Ecto neural progenitor cell (in vitro differentiated cells): ENCODE measurements around the gene HDAC7.

Experiments used
- DNase-seq: peaks from one replicate; pipeline ENCODE4 v3.0.0-alpha.2; 2018; ENCODE audit warnings: low spot score

The HDAC7 gene

DNA sequence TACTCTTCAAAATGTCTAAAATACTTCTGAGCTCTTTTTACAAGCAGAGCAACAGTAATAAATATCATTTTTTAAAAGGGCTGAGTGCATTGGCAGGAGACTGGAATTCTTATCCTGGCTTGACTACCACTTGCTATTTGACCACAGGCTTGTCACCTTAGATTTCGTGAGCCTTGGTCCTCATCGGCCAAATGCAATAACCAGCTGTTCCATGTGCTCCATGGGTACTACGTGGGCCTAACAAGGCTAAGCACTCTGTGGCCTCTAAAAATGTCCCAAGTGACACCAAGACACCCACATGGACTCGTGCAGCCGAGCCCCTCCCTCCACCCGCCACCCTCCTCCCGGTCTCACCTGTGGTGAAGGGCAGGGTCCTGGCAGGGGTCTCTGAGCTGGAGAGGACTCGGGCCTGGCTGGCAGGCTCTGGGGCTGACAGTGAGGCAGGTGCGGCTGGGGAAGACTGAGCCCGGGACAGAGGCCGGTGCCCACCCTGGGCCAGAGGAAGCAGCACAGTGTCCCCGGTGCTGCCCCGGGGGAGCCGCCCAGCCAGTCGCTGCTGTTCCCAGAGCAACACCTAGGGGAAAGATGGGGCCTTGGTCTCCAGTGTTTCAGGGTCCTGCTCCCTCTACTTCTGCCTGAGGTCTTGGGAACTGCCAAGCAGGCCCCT, 26.6 kb downstream of the HDAC7 start:
- DNase-seq: no peak

DNA sequence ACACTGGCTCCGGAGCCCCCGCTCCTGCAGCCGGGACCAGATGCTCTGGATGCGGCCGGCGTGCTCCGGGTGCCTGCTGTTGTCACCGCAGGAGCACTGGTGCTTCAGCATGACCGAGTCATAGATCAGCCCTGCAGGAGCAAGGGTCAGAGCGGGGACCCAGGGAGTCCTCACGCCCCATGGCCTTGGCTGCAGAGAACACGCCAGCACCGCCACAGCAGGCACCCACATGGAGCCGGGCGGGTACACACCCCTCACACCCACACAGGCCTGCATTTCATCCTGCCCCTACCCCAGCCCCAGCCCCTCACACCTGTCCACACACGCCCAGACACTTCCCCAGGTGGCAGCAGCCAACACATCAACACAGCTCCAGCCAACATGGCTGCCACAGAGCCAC, 27.8 kb downstream of the HDAC7 start:
- DNase-seq: no peak

DNA sequence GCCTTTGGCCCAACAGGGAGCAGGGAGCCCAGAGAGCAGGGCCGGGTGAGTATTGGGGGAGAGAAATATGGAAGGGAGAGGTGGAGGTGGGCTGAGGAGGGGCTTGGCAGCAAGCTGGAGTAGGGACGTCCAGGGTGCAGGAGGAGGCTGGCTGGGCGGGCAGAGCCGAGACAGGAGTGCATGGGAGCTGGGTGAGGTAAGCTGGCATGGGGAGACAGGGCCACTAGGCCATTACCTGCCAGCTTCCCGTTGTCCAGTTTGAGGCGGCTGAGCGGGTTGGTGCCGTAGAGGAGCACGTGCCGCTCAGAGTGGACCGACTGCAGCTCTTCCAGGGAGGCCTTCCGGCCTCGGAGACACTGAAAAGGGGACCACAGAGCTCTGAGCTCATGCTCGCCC, 28.4 kb downstream of the HDAC7 start:
- no peak for DNase-seq

DNA sequence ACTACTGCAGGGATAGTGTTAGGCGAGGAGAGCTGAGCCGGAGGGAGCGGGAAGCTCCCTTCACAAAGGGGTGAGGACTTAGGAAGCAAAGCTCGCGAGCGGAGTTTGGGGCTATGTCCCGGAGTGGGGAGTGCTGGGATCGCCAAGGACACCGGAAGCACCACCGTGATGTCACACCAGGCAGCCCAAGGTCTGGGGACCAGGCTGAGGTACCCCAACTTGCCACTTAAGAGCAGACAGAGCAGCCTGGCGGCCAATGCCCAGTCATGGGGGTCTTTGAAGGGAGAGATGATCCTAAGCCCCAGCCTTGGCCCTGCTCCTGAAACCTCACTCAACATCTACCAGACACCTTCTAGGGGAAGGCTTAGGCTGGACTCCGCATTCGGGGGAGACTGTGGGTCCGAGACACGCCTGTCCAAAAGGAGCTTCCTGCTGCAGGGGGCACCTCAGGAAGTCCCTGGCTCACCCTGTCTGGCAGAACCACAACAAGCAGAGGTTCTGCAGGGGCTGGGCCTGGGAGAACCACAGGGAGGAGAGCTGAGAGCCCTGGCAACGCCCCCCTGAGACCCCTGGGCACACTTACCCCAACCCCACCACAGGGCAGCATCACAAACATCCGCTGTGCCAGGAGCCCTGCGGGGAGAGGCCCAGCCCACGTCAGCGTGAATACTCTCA, 28.9 kb downstream of the HDAC7 start:
- DNase-seq: no peak

DNA sequence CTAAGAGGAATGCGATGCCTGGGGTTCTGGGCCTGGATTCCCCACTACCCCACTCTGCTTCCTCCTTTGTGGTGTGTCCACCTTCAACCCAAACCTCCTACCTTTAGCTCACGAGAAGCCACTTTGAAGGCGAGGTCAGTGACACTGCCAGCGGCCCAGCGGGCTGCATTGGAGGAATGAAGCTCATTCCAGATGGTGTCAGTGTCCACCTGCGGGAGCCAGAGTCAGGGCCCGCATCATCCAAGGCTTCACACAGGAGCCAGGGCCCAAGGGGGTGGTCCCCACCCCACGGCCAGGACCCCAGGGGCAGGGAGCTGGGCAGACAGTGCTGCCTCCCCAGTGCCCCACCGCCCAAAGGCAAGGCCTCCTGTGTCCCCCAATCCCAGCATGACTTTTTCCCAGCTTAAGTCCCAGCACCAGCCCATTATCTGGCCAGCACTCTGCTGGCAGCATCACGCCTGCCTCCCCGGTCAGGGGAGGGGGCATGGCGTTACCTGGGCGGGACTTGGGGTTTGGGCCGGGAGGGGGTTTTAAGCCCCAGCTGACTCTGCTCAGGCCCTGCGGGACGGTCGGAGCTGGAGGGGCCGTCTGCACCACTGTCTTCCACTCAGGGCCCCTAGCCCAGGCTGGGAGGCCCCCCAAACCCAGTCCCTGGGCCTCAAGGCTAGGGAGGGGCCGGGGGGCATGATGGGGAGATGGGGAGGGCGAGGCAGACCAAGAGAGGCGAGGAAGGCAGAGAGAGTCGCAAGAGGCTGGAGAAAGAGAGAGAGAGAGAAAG, 29.8 kb downstream of the HDAC7 start:
- no peak for DNase-seq

DNA sequence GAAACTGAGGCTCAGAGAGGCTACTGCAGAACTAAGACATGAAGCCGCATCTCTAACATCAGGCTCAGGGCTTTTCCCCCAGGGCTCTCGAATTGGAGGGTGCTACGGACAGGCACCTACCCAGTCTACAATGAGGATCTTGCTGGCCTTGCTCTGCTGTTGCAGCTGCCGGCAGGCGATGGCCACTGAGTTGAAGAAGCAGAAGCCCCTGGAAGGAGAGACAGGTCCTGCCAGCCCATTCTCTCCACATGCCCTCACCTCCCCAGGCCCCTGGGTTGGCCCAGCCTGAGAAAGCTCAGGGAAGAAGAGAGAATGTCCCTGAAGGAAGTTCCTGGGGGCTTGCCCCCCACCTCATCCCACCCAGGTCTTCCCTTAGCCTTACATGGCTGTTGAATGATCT, 30.6 kb downstream of the HDAC7 start:
- DNase-seq: no peak

DNA sequence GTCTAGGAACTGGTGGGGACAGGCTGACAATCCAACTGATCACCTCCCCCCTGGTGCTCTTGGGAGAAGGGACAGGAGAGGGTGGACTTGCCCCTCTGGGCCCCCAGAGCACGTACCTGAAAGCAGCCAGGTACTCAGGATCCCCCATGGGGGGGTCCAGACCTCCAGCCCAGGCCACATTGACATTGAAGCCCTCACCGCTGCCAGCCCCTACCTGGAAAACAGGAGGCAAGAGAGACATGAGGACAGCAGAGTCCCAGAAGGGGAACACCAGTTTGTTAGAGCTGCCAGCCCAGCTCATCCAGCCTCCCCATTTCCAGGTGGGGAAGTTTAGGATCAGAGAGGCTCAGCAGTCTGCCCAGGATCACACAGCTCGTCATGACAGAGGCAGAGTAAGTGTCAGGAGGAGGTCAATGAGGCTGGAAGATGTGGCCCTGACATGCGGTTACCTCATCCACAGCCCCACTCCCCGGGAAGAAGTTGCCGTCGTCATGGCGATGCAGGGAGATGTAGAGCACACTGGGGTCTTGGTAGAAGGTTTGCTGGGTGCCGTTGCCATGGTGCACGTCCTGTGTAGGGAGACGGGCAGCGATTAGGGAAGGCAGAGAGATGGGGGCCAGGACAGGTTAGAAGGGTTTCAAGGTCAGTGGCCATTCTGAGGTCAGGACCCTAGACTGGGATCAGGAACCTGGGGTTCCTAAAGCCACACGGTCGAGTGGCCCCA, 31.9 kb downstream of the HDAC7 start:
- no peak for DNase-seq

DNA sequence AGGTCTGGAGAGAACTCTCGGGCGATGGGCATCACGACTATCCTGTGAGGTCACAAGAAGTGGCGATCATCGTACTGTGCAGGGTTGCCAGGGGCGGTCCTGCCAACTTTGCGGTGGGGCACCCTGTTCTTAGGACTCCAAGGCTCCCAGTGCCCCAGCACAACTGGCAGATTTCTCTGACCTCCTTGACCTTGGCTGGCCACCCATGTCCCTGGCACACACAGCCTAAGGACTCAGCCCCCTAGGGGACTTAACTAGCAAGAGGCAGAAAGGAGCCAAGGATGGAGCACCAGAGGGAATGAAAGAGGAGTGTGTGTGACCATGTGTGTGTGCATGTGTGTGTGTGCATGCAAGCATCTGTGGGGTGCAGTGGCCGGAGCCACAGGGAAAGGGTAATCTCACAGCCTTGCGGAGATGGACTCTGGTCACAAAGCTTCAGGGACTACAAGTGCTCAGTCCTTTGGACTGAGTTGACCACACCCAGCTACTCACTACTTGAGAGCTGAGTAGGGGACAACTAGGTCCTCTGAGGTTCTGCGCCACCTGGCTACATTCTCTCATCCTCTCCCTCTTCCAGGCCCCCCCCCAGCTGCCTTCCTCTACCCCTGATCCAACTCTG, 32.9 kb downstream of the HDAC7 start:
- no peak for DNase-seq

DNA sequence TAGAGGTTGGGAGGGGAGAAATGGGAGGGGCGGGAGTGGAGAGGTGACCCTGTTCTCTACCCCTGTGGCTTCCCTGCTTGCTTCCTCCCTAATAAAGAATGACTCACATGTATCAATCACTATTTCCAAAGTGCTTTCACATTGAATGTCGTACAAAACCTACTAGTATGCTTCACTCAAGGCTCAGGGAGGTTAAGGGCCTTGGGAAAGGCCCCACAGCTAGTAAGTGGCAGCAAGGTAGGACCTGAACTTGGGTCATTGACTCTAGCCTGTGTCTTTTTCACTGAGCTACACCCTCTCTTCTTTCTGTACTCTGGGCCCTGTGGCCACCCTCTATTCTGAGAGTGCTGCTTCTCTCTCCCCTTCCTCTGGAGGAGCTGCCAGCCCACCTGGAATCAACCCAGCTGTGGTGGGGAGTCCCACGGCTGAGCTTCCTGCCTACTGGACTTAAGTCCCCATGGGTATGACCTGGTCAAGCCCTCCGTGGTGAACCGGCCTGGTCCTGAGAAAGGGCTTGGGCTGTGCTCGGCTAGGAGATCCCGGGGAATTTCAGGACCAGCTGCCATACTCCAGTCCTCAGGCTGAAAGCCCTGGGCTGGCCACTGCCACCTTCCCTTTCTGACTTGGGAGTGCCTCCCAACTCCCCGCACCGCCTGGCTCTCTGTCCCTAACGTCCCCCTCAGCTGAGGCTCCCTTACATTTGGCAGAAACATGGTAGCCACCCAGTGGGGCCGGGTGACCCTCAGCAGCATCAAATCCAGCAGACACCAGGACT, 33.6 kb downstream of the HDAC7 start:
- no peak for DNase-seq

DNA sequence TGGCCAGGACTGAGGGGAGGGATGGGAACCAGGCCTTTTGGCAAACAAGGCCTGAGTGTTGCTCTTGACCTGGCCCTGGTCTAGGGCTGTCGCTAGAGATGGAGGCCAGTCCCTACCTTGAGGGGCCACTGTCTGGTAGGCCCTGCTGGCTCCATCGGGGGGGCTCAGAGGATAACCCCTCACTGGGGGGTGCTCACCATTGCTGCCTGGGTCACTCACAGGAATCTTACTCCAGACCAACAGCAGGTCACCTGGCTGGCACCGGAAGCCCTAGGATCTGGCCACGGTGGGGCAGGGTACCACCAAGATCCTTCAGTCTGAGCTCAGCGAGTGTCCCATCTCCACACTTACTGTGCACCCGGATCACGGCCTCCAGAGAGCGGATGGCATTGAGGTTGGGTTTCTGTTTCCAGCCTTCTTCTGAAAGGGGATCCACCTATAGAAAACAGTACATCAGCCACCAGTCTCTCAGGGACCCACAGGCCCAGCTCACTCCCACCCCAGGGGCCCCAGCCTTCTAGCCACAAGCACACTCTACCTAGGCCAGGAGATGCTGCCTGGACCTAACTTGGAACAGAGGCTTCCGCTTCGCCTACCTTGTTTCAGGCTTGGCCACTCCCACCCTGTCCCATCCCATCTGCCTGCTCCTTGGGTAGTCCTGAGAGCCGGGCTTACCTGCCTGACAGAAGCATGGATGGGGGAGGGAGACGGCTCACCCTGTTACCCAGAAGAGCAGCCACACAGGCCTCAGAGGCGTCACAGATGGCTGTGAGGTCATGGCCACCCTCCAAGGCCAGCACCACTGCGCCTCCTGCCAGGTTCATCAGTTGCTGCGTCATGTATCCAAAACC, 34.4 kb downstream of the HDAC7 start:
- DNase-seq: no peak

DNA sequence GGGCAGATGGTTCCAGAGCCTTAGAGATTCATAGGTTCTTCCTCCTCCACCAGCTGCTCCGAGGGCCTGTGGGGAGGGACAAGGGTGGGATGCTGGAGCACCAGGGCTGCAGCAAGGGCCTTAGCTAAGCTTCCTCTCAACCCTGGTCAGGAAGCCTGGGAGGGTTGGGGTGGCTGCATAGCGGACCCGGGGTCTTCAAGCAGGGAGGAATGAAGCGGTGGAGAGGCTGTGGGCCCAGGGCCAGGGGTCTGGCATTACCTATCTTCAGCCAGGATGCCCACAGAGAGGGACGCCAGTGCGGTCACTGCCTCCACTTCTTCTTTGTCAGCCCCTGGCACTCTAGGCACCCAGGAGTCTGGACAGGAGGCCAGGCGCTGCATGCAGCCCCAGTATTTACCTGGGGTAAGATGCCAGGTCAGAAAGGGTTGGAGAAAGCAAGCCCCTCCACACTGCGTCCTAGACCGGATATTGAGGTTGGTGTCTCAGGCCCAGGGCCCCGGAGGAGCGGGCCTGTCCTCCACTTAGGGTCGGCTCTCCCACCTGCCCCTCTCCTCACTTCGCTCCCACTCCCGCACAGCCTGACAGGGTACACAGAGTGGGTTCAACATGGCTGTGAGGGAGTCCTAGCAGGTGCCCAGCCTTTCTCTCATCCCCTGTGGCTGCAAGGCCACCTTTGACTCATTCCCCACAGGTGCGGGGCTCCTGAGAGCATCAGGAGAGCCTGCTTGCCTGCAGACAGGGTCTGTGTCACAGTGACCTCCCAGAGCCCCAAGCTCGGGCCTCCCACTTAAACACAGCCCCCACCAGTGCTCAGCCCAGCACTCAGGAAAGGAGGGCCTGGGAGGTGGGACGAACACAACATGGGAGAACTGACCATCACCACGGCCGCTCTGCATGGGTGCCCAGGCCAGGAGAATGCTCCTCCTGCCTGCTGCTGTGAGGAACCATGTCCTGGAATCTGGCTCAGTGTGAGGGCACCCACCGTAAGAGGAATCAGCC, 35.6 kb downstream of the HDAC7 start:
- no peak for DNase-seq

DNA sequence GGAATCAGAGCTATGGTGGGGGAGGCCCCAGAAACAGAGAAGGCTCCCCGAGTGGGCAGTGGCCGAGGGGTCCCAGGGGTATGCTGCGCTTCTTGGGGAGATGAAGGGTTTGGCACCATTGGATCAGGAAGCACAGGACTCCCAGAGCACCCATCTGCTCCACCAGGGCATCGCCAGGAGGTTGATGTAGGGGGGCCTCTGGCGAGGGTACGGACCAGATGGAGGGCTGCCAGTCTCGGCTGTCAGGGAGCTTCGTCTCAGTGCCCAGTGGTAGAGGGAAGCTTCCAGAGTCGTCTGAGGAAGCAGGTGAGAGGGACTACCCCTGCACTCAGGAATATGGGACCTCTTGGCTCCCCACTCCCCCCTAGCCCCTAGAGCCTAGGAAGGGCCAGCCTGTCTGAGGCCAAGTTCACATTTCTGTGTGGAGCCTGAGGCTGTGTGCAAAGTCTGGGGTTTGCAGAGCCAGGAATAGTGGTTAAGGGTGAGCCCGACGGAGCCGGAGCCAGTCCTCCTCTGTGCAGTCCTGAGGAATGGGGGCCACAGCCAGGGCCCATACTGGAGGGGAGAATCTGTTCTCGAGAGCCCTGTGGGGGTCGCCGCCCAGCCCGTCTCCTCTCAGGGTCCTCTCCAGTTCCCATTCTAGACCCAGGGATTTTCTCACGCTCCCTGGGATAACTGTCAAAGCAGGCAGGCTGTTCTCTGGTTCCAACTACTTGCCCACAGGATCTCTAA, 36.5 kb downstream of the HDAC7 start:
- DNase-seq: no peak

DNA sequence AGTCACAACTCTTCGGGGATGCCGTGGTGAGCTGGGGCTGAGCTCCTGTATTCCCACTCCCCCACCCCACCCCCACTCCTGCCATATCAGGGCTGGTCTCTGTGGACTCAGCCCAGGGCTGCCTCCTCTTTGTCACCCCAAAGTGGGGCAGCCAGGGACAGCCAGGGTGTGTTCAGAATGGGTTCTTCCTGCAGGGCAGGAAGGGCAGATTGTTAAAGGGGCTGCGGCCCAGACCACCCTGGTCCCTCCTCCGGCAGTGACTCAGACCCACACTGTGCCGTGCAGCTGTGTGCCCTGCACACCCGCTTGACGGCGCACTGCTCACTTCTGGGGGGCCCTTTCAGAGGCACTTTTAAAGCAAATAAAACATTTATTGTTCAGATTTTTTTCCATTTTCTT, 37.3 kb downstream of the HDAC7 start:
- DNase-seq: no peak

DNA sequence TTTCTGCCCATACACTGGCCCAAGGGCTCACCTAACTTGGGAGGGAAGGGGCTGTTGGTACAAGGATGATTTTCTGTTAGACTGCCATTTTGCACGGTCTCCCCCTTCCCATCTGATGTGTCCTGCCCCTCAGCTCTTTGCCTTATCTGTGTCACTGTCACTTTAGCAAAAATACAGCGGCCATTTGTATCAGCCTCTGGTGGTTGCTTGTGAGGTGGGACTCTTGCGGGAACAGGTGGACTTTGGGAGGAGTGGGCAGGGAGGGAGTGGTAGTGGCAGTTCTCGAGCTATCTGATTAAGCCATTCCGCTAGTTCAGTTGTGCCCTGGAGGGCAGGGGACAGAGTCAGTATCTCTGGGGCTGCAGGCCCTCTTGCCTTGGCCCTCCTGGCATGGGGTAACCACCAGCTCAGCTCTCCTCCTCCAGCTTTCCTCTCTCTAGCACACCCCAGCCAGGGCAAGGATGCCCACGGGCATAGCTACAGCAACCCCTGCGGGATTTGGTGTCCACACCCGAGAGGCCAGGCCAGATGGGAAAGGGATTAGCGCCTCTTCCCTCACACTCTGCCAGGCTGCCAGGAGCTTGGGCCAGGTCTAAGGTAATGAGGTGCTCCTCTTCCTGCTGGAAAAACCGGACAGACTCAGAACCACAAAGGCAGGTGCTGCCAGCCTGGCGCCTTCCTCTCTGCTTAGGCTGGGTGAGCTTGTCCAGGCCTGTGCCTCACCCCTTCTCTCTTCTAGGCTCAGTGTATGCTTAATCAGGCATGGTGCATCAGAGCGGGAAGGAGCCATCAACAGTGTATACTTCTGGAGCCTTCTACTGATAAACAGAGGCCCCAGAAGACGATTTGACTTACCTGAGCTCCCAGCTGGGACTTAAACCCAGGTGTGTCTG, 38.0 kb downstream of the HDAC7 start:
- no peak for DNase-seq

DNA sequence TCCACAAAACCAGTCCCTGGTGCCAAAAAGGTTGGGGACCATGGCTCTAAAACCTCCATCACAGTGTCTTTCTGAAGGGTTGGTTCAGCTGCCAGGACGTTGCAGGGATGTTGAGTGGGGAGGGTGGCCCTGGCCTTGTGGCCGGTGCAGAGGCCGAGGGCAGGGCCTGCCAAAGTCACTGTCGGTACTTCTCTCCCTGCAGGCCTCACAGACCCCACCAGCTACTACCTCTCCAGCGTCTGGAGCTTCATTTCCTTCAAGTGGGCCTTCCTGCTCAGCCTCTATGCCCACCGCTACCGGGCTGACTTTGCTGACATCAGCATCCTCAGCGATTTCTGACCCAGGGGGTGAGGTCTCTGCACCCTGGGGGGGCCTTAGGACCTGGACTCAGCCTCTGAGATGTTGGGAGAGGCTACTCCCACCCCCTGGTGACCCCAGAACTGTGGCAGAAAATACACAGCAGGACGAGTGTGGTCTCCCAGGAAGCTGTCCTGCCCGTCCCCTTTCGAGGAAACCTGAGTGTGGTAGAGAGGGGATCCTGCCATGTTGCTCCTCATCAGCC, 39.7 kb downstream of the HDAC7 start:
- DNase-seq: no peak

DNA sequence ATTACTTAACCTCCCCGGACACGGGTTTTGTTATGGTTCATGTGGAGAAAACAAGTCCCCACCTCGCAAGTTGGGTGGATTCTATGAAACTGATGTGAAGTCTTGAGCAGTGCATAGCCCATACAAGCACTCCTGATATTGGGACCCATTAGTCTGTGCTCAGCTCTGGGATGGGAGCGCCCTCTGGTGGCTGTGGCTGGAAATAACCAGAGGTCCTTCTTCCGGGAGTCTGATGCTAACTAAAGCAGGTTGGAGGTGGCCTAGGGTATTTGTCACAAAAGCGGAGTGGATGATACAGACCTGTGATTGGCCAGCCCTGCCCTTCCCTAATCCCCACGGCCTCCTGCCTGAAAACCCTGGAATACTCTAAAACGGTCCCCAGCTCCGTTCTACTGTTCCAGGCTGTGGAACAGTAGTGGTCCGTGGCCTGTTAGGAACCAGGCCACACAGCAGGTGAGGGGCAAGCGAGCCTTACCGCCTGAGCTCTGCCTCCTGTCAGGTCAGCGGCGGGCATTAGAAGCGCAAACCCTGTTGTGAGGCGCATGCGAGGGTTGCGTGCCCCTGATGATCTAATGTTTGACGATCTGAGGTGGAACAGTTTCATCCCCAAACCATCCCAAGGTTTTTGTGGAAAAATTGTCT, 40.3 kb downstream of the HDAC7 start:
- DNase-seq: peak; percentile 98

DNA sequence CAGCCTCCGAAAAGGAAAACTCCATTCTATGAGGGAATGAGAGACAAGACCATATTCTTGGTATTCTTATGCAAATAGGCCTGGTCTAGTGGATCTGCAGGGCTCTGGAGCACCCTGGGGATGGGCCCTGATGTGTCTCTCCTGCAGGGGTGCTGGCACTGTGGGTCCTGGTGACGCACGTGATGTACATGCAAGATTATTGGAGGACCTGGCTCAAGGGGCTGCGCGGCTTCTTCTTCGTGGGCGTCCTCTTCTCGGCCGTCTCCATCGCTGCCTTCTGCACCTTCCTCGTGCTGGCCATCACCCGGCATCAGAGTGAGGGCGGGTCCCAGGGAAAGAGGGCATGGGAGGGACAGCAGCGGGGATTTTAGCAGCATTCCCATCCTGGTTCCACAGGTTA, 40.8 kb downstream of the HDAC7 start:
- DNase-seq: no peak
